Upper lobe of left lung (tissue), 6 donors: ENCODE measurements around the gene ASH1L. TPM values are rescaled to one million over a fixed set of nuclear protein-coding genes. Genes with fewer than 3 reads are reported as not detected.
"Not testable (repeated sequence)": the region's sequence is repeated elsewhere in the genome, so short reads cannot be mapped to it uniquely, and the experiment has no call there.

Experiments
- ATAC-seq, 2 donors: fragments of 200-7000 bp; cut with Tn5 transposase; one replicate each; pipeline ENCODE4 v1.9.1; 2022; ENCODE audit warnings: mild to moderate bottlenecking in 2 of 2, moderate library complexity in 2 of 2; ENCODE audit not compliant: low FRiP score in 2 of 2
- DNase-seq, 2 donors: peaks; one replicate each; pipeline ENCODE4 v3.0.0-alpha.2; 2019 to 2020
- H3K27ac ChIP-seq, 4 donors: fragments of 200-600 bp; sonication (generic); one replicate each; pipeline ENCODE4 v1.5.1; 2016 to 2019
- H3K27me3 ChIP-seq, 4 donors: fragments of 200-600 bp; sonication (generic); one replicate each; pipeline ENCODE4 v1.5.1; 2017 to 2019
- H3K36me3 ChIP-seq, 4 donors: fragments of 200-600 bp; sonication (generic); one replicate each; pipeline ENCODE4 v1.5.1; 2016 to 2019
- H3K4me1 ChIP-seq, 4 donors: fragments of 200-600 bp; sonication (generic); one replicate each; pipeline ENCODE4 v1.5.1; 2018 to 2019
- H3K4me3 ChIP-seq, 4 donors: fragments of 200-600 bp; sonication (generic); one replicate each; pipeline ENCODE4 v1.5.1; 2017 to 2019; ENCODE audit warnings: mild to moderate bottlenecking in 2 of 4, moderate library complexity in 1 of 4
- H3K9me3 ChIP-seq, 4 donors: fragments of 200-600 bp; sonication (generic); one replicate each; pipeline ENCODE4 v1.5.1; 2018 to 2019
- EP300 ChIP-seq, 4 donors: sonication (generic); formaldehyde crosslinking; IDR thresholded peaks; one replicate each; pipeline ENCODE4 v1.5.1; 2017; ENCODE audit warnings: antibody characterized with exemption in 4 of 4, control low read depth in 2 of 4
- POLR2A ChIP-seq, 4 donors: fragments of 450-650 bp; IDR thresholded peaks; one replicate each; pipeline ENCODE4 v1.5.1; 2016 to 2017; ENCODE audit warnings: antibody characterized with exemption in 4 of 4, mild to moderate bottlenecking in 2 of 4
- POLR2AphosphoS5 ChIP-seq, 2 donors: sonication (generic); formaldehyde crosslinking; IDR thresholded peaks; one replicate each; pipeline ENCODE4 v1.5.1; 2017; ENCODE audit warnings: antibody characterized with exemption in 2 of 2
- WGBS, 2 donors: methylation state at CpG; one replicate each; pipeline ENCODE4 v1.1.5; 2017 to 2018; 5-methylcytosine and 5-hydroxymethylcytosine counted together
- total RNA-seq, 6 donors: library from RNA; depleted of rRNA in 4 of 6; stranded (reverse); fragments of >200 nt in 4 of 6; gene quantifications; one replicate each; pipeline versions ENCODE4 v1.1.0 to v1.2.1, GENCODE V29; 2016 to 2021
- TF ChIP-seq, protein P1 (sequence below), 6 experiments: fragments of 450-650 bp in 4 of 6; fragments of 200-600 bp in 2 of 6; sonication (generic) in 2 of 6; IDR thresholded peaks; one replicate each; pipeline ENCODE4 v1.5.1; 2016 to 2019; ENCODE audit warnings: antibody characterized with exemption in 6 of 6
- donor health status: DM: no; HTN: no; CAD: no; lungs with moderate emphysema.
- donor health status: DM: no; HTN: yes; CAD: no; lungs with severe emphysema.

The ASH1L gene
- total RNA-seq, 6 donors from 2014 or later, result 43.5 to 68.8 (median 55.1) TPM

- Histone ChIP-seq H3K4me3 (no peak overlapping the region), H3K27me3 (no peaks in the 10 kb centered on the region), H3K36me3 (peaks cover 2 to 68% (median 29%) of the 10 kb centered on the region in 4 donors), H3K9me3 (no peaks in the 10 kb centered on the region), H3K27ac (no peak overlapping the region), H3K4me1 (peaks cover 8 to 27% (median 13%) of the 10 kb centered on the region in 4 donors)
- peak; percentile 43 to 49 for DNase-seq
- ATAC-seq, result peak in 1 of 2 donors; percentile 60
- 79 to 80% methylated on average over 6 to 10 of the region's 11 CpGs for WGBS, 2 donors
- TF ChIP-seq POLR2AphosphoS5 (IDR thresholded peaks at IDR 0.05), result no peak
- no peak for TF ChIP-seq POLR2A (IDR thresholded peaks at IDR 0.05)
- no peak for TF ChIP-seq EP300 (IDR thresholded peaks at IDR 0.05)
- TF ChIP-seq, protein P1, sequence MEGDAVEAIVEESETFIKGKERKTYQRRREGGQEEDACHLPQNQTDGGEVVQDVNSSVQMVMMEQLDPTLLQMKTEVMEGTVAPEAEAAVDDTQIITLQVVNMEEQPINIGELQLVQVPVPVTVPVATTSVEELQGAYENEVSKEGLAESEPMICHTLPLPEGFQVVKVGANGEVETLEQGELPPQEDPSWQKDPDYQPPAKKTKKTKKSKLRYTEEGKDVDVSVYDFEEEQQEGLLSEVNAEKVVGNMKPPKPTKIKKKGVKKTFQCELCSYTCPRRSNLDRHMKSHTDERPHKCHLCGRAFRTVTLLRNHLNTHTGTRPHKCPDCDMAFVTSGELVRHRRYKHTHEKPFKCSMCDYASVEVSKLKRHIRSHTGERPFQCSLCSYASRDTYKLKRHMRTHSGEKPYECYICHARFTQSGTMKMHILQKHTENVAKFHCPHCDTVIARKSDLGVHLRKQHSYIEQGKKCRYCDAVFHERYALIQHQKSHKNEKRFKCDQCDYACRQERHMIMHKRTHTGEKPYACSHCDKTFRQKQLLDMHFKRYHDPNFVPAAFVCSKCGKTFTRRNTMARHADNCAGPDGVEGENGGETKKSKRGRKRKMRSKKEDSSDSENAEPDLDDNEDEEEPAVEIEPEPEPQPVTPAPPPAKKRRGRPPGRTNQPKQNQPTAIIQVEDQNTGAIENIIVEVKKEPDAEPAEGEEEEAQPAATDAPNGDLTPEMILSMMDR (IDR thresholded peaks at IDR 0.05), result no peak
These were observed 232.5 kb downstream of the ASH1L start for GRCh38 chr1:155329980-155330598.

- H3K9me3 ChIP-seq, H3K4me3 ChIP-seq, DNase-seq, H3K27me3 ChIP-seq, ATAC-seq: not testable (repeated sequence)
- WGBS, 2 donors, result 75 to 76% methylated on average over 7 of the region's 7 CpGs
- Histone ChIP-seq H3K27ac (peak overlapping the region in 1 of 4 donors; percentile 17), H3K4me1 (peaks cover 8 to 34% (median 14%) of the 10 kb centered on the region in 4 donors), H3K36me3 (peaks cover under 1 to 58% (median 25%) of the 10 kb centered on the region in 4 donors)
These were observed 233.7 kb downstream of the ASH1L start for GRCh38 chr1:155328856-155329255.

- Histone ChIP-seq H3K4me1 (peaks cover 8 to 36% (median 14%) of the 10 kb centered on the region in 4 donors), H3K4me3 (no peak overlapping the region), H3K27ac (no peak overlapping the region), H3K27me3 (no peaks in the 10 kb centered on the region), H3K36me3 (peaks cover 0 to 49% (median 22%) of the 10 kb centered on the region in 4 donors), H3K9me3 (no peaks in the 10 kb centered on the region)
- ATAC-seq (no peak), DNase-seq (no peak)
- TF ChIP-seq, protein P1 (IDR thresholded peaks at IDR 0.05), result no peak
- no peak for TF ChIP-seq POLR2A (IDR thresholded peaks at IDR 0.05)
- TF ChIP-seq POLR2AphosphoS5 (IDR thresholded peaks at IDR 0.05), result no peak
- no peak for TF ChIP-seq EP300 (IDR thresholded peaks at IDR 0.05)
- 87 to 92% methylated on average over 4 of the region's 4 CpGs for WGBS, 2 donors
These were observed 234.6 kb downstream of the ASH1L start for GRCh38 chr1:155327981-155328380.

- Histone ChIP-seq H3K4me1 (peaks cover 20 to 50% (median 27%) of the 10 kb centered on the region in 4 donors), H3K27me3 (no peaks in the 10 kb centered on the region), H3K9me3 (no peaks in the 10 kb centered on the region), H3K36me3 (peaks cover 0 to 44% (median 22%) of the 10 kb centered on the region in 4 donors), H3K27ac (peak overlapping the region in 1 of 4 donors; percentile 5), H3K4me3 (no peak overlapping the region)
- DNase-seq, result peak in 1 of 2 donors; percentile 72
- TF ChIP-seq, protein P1 (IDR thresholded peaks at IDR 0.05), result no peak
- TF ChIP-seq POLR2AphosphoS5 (IDR thresholded peaks at IDR 0.05) (no peak), EP300 (IDR thresholded peaks at IDR 0.05) (no peak), POLR2A (IDR thresholded peaks at IDR 0.05) (no peak)
- WGBS, 2 donors, result 94 to 100% methylated on average over 1 to 7 of the region's 7 CpGs
- no peak for ATAC-seq
These were observed 236.0 kb downstream of the ASH1L start for GRCh38 chr1:155326631-155327037.

- peak overlapping the region in 1 of 4 donors; percentile 97 for H3K27ac ChIP-seq
- no peaks in the 10 kb centered on the region for H3K9me3 ChIP-seq
- no peaks in the 10 kb centered on the region for H3K27me3 ChIP-seq
- ATAC-seq (no peak), DNase-seq (no peak)
- WGBS, 2 donors, result 84 to 86% methylated on average over 6 of the region's 6 CpGs
- TF ChIP-seq POLR2A (IDR thresholded peaks at IDR 0.05), result no peak
- no peak for TF ChIP-seq EP300 (IDR thresholded peaks at IDR 0.05)
- TF ChIP-seq, protein P1 (IDR thresholded peaks at IDR 0.05), result no peak
- peaks cover 0 to 38% (median 19%) of the 10 kb centered on the region in 4 donors for H3K36me3 ChIP-seq
- no peak overlapping the region for H3K4me3 ChIP-seq
- H3K4me1 ChIP-seq, result peaks cover 25 to 55% (median 32%) of the 10 kb centered on the region in 4 donors
These were observed 236.5 kb downstream of the ASH1L start for GRCh38 chr1:155326020-155326526.
